GM12878 (cell line): ENCODE results near the gene PSTPIP2. TPM values are rescaled to one million over a fixed set of nuclear protein-coding genes. Genes with fewer than 3 reads are reported as not detected.

Source experiments
- ATAC-seq: fragments of 200-7000 bp; cut with Tn5 transposase; 3 replicates; pipeline ENCODE4 v1.9.1; 2020; ENCODE audit warnings: mild to moderate bottlenecking, moderate library complexity
- BruUV-seq: library from RNA; stranded (reverse); fragments of 400-500 nt; replicated peaks from 2 replicates; lab custom pipeline; 2021; lab: Mats Ljungman, UMichigan
- CTCF ChIA-PET: fragments of 300-600 bp; sonication (Branson Sonifier 250); formaldehyde crosslinking; extraction: SDS; loops from one replicate; lab custom pipeline; 2021; ENCODE audit warnings: inconsistent platforms; lab: Yijun Ruan, JAX
- POLR2A ChIA-PET: fragments of 350-600 bp; formaldehyde crosslinking; extraction: SDS; loops from one replicate; lab custom pipeline; 2021; ENCODE audit warnings: inconsistent platforms; lab: Charles Lee
- RAD21 ChIA-PET: fragments of 300-600 bp; sonication (Branson Sonifier 250); formaldehyde crosslinking; loops from one replicate; lab custom pipeline; 2023; ENCODE audit warnings: antibody characterized with exemption; ENCODE audit not compliant: unreplicated experiment; lab: Charles Lee
- SMC1A ChIA-PET: fragments of 300-600 bp; sonication (Branson Sonifier 250); formaldehyde crosslinking; loops from one replicate; lab custom pipeline; 2023; ENCODE audit not compliant: unreplicated experiment, uncharacterized antibody; lab: Charles Lee
- DNase-seq: peaks from one replicate; pipeline ENCODE4 v3.0.0-alpha.2; 2011; ENCODE audit warnings: low read depth, low spot score
- FAIRE-seq: peaks from 3 replicates; lab custom pipeline; 2011; peaks lifted over from hg19 to GRCh38; lab: Jason Lieb, UNC
- H2AFZ ChIP-seq: 2 replicates; pipeline ENCODE4 v1.6.0; 2011; ENCODE audit warnings: low read depth, low read length, control low read depth; ENCODE audit not compliant: control insufficient read depth
- H3K27ac ChIP-seq: 2 replicates; pipeline ENCODE4 v1.5.1; 2011; ENCODE audit warnings: control low read depth; ENCODE audit not compliant: control insufficient read depth, insufficient read depth
- H3K27me3 ChIP-seq, 2 experiments: replicated peaks in 1 of 2; 2 replicates each; pipeline versions ENCODE4 v1.6.0 to v1.6.1; 2011; ENCODE audit warnings: low read length in 1 of 2; ENCODE audit not compliant: control insufficient read depth in 2 of 2, insufficient read depth in 2 of 2
- H3K36me3 ChIP-seq, 2 experiments: 2 replicates each; pipeline ENCODE4 v1.5.1; 2011; ENCODE audit warnings: low read length in 1 of 2; ENCODE audit not compliant: control insufficient read depth in 2 of 2, insufficient read depth in 2 of 2
- H3K4me1 ChIP-seq: 2 replicates; pipeline ENCODE4 v1.6.1; 2011; ENCODE audit warnings: mild to moderate bottlenecking, low read length, moderate library complexity, mixed read lengths; ENCODE audit not compliant: control insufficient read depth, insufficient read depth
- H3K4me2 ChIP-seq: 2 replicates; pipeline ENCODE4 v1.6.0; 2011; ENCODE audit warnings: control low read depth; ENCODE audit not compliant: control insufficient read depth, insufficient read depth
- H3K4me3 ChIP-seq: fragments of 200-600 bp; sonication (generic); 2 replicates; pipeline ENCODE4 v1.5.1; 2016
- H3K79me2 ChIP-seq: 2 replicates; pipeline ENCODE4 v1.6.0; 2011; ENCODE audit warnings: low read length; ENCODE audit not compliant: control insufficient read depth, insufficient read depth
- H3K9ac ChIP-seq: 2 replicates; pipeline ENCODE4 v1.8.0; 2011; ENCODE audit warnings: low read length, control low read depth, mixed read lengths; ENCODE audit not compliant: control insufficient read depth, insufficient read depth
- H3K9me3 ChIP-seq: replicated peaks from 3 replicates; pipeline ENCODE4 v1.5.1; 2011; ENCODE audit warnings: mild to moderate bottlenecking, low read length; ENCODE audit not compliant: control insufficient read depth, insufficient read depth
- H4K20me1 ChIP-seq: 2 replicates; pipeline ENCODE4 v1.6.0; 2011; ENCODE audit not compliant: control insufficient read depth, insufficient read depth
- CREB1 ChIP-seq: IDR thresholded peaks from 2 replicates; pipeline ENCODE4 v1.6.1; 2012; ENCODE audit warnings: low read depth, mild to moderate bottlenecking, inconsistent platforms
- CTCF ChIP-seq, 3 experiments: IDR thresholded peaks in 2 of 3; conservative IDR thresholded peaks in 1 of 3; 2 replicates each; pipeline ENCODE4 v1.5.1; 2011; ENCODE audit warnings: low read depth in 3 of 3, low read length in 3 of 3, mild to moderate bottlenecking in 3 of 3, control low read depth in 2 of 3, moderate library complexity in 2 of 3, inconsistent platforms in 1 of 3, mixed read lengths in 1 of 3; ENCODE audit not compliant: control insufficient read depth in 2 of 3, insufficient read depth in 1 of 3; ENCODE audit errors: extremely low read depth in 1 of 3
- EZH2 ChIP-seq: IDR thresholded peaks from 2 replicates; pipeline ENCODE4 v1.6.1; 2012; ENCODE audit warnings: low read depth, mild to moderate bottlenecking, control low read depth, inconsistent platforms, low read length, borderline replicate concordance; ENCODE audit not compliant: control insufficient read depth
- FOXM1 ChIP-seq: IDR thresholded peaks from 2 replicates; pipeline ENCODE4 v1.6.1; 2012; ENCODE audit warnings: low read depth, mild to moderate bottlenecking, inconsistent platforms, low read length, moderate library complexity
- IRF4 ChIP-seq: IDR thresholded peaks from 2 replicates; pipeline ENCODE4 v1.6.1; 2011; ENCODE audit warnings: low read depth, low read length
- MXI1 ChIP-seq: fragments of 150-350 bp; IDR thresholded peaks from 2 replicates; pipeline ENCODE4 v1.6.1; 2011; ENCODE audit warnings: low read depth, mild to moderate bottlenecking, inconsistent platforms, low read length, improper control_type of control experiment
- NR2F1 ChIP-seq: fragments of 450-650 bp; conservative IDR thresholded peaks from 2 replicates; pipeline ENCODE4 v1.6.1; 2017; ENCODE audit warnings: mild to moderate bottlenecking
- PKNOX1 ChIP-seq: fragments of 450-650 bp; IDR thresholded peaks from 2 replicates; pipeline ENCODE4 v1.6.1; 2016; ENCODE audit warnings: mild to moderate bottlenecking
- POLR2A ChIP-seq: IDR thresholded peaks from 2 replicates; pipeline ENCODE4 v1.6.1; 2011; ENCODE audit warnings: low read depth, mild to moderate bottlenecking, low read length
- POLR2AphosphoS5 ChIP-seq: IDR thresholded peaks from 2 replicates; pipeline ENCODE4 v1.6.1; 2011; ENCODE audit warnings: mild to moderate bottlenecking, low read length, inconsistent platforms
- RAD21 ChIP-seq: IDR thresholded peaks from 2 replicates; pipeline ENCODE4 v1.6.1; 2011; ENCODE audit warnings: mild to moderate bottlenecking, low read depth, low read length, moderate library complexity; ENCODE audit not compliant: insufficient read depth
- RBBP5 ChIP-seq: fragments of 200-600 bp; sonication (generic); conservative IDR thresholded peaks from 2 replicates; pipeline ENCODE4 v1.6.1; 2016
- RELA ChIP-seq: fragments of 450-650 bp; IDR thresholded peaks from 2 replicates; pipeline ENCODE4 v1.8.0; 2014; ENCODE audit warnings: borderline replicate concordance; ENCODE audit not compliant: partially characterized antibody
- SMC3 ChIP-seq: IDR thresholded peaks from 2 replicates; pipeline ENCODE4 v1.6.1; 2011; ENCODE audit warnings: low read length, improper control_type of control experiment, borderline replicate concordance
- STAT3 ChIP-seq: IDR thresholded peaks from 2 replicates; pipeline ENCODE4 v1.6.1; 2011; ENCODE audit warnings: low read depth, low read length, improper control_type of control experiment
- ZNF384 ChIP-seq: IDR thresholded peaks from 2 replicates; pipeline ENCODE4 v1.6.1; 2012; ENCODE audit warnings: low read depth, mild to moderate bottlenecking, low read length, improper control_type of control experiment, borderline replicate concordance
- WGBS: methylation state at CpG from one replicate; pipeline ENCODE4 v1.1.6; 2016; ENCODE audit warnings: low lambda C conversion rate; ENCODE audit not compliant: insufficient replicate concordance, insufficient coverage; ENCODE audit errors: missing lambda C conversion rate; 5-methylcytosine and 5-hydroxymethylcytosine counted together
- in situ Hi-C: fragments of 300-500 bp; cut with MboI; formaldehyde crosslinking; loops from 9 replicates; pipeline ENCODE4 v1.14.3; 2018; ENCODE audit warnings: mixed read lengths
- intact Hi-C: fragments of 100-400 bp; cut with micrococcal nuclease; formaldehyde crosslinking; loops from one replicate; pipeline ENCODE4 v1.14.2; 2022; ENCODE audit not compliant: unreplicated experiment
- polyA plus RNA-seq, 11 experiments: library from polyadenylated mRNA; depleted of rRNA in 4 of 11; unstranded in 6 of 11; stranded (reverse) in 5 of 11; fragments of >200 nt; fragmentation: Nextera tagmentation in 4 of 11; fragmentation: Illumina TruSeq in 1 of 11; extraction: Ambion mirVana in 4 of 11; extraction: Trizol in 1 of 11; gene quantifications; 1 replicate in 1 of 11; 2 replicates in 10 of 11; pipeline versions ENCODE4 v1.2.1 to v1.2.3, GENCODE V29; 2011 to 2016; ENCODE audit warnings: inconsistent platforms in 2 of 11, missing spikeins in 2 of 11, low read depth in 1 of 11
- total RNA-seq, 4 experiments: library from RNA; depleted of rRNA in 3 of 4; stranded (reverse); fragments of >200 nt in 3 of 4; fragmentation: Illumina TruSeq in 1 of 4; extraction: Trizol in 1 of 4; gene quantifications; 2 replicates each; pipeline versions ENCODE4 v1.2.1 to v1.2.3, GENCODE V29; 2013 to 2021

The PSTPIP2 gene
- total and polyA plus RNA-seq, 10 of the 15 experiments (the other 5 are each of a cell fraction or from before 2014, with no cell fraction given) = 0.69 to 38.4 (median 24.7) TPM

GRCh38 chr18:45974088-45974536, 97.9 kb downstream of the PSTPIP2 start:
- no peak overlapping the region for H3K9ac ChIP-seq
- DNase-seq = peak; percentile 32
- no peak overlapping the region; the same call in 1 of the 2 replicates for H3K4me2 ChIP-seq

More at GRCh38 chr18:45974088-45974536, 97.9 kb downstream of the PSTPIP2 start:
- ATAC-seq (peak; percentile 90), FAIRE-seq (peak; percentile 98)
- Histone ChIP-seq H4K20me1 (no peaks in the 10 kb centered on the region), H3K4me3 (no peak overlapping the region), H3K9me3 (no peaks in the 10 kb centered on the region), H3K79me2 (no peaks in the 10 kb centered on the region), H3K4me1 (no peaks in the 10 kb centered on the region), H3K36me3 (no peaks in the 10 kb centered on the region), H3K27ac (no peak overlapping the region), H3K27me3 (no peaks in the 10 kb centered on the region), H2AFZ (peak overlapping the region; percentile 65)
- no TSS peak for BruUV-seq
- TF ChIP-seq ZNF384 (0 out of 2 replicates have a peak, but pooled peaks have one; percentile 24), MXI1 (no peak), PKNOX1 (no peak), NR2F1 (peak; percentile 42; the same call in 1 of the 2 replicates), STAT3 (peak; percentile 95), RBBP5 (no peak), POLR2A (no peak), SMC3 (peak; percentile 92), RAD21 (peak; percentile 93), POLR2AphosphoS5 (no peak), RELA (peak; percentile 18), IRF4 (no peak), CREB1 (0 out of 2 replicates have a peak, but pooled peaks have one; percentile 31), FOXM1 (peak; percentile 33; the same call in 1 of the 2 replicates), EZH2 (no peak), CTCF (IDR thresholded peaks at IDR 0.05 in 2 of 3, conservative IDR thresholded peaks at IDR 0.05 in 1 of 3; ENCODE audit: control insufficient read depth in 2 of 3, extremely low read depth in 1 of 3, insufficient read depth in 1 of 3, low read depth in 3 of 3, low read length in 3 of 3) (peak; percentile 57 to 87 (median 64); a peak in 5 of 6 replicates)
- ChIA-PET RAD21 (interaction anchor here (0.7 to 1.2 kb wide), 3 partner anchors 94 to 353 kb away, joined by 3 to 8 read pairs (median 8); no protein-coding TSS in a partner anchor), SMC1A (interaction anchor here (0.7 to 2.6 kb wide), 12 partner anchors 36 to 315 kb away, joined by 3 to 16 read pairs (median 3); no protein-coding TSS in a partner anchor), POLR2A (no interaction called here), CTCF (interaction anchor here (0.7 to 6.9 kb wide), 11 partner anchors 9 to 353 kb away, joined by 3 to 30 read pairs (median 8); partner anchors contain the start of gene SLC14A1)
- in situ Hi-C loops = loop anchor here (10.0 kb wide), 1 partner anchor 279 kb away; no protein-coding TSS in a partner anchor
- WGBS = 10% methylated on average over 5 of the region's 5 CpGs
- intact Hi-C loops = loop anchor here (1.0 to 5.0 kb wide), 4 partner anchors 62 to 353 kb away; no protein-coding TSS in a partner anchor
